GM19328 (cell line): Measurements from ENCODE around the gene THSD4.
"Not testable (repeated sequence)": the region's sequence is repeated elsewhere in the genome, so short reads cannot be mapped to it uniquely, and the experiment has no call there.

Experiments used
- ATAC-seq: cut with Tn5 transposase; IDR thresholded peaks from one replicate; pipeline ENCODE4 v1.9.1; 2021; ENCODE audit warnings: mild to moderate bottlenecking, moderate library complexity; ENCODE audit not compliant: unreplicated experiment

The THSD4 gene

DNA sequence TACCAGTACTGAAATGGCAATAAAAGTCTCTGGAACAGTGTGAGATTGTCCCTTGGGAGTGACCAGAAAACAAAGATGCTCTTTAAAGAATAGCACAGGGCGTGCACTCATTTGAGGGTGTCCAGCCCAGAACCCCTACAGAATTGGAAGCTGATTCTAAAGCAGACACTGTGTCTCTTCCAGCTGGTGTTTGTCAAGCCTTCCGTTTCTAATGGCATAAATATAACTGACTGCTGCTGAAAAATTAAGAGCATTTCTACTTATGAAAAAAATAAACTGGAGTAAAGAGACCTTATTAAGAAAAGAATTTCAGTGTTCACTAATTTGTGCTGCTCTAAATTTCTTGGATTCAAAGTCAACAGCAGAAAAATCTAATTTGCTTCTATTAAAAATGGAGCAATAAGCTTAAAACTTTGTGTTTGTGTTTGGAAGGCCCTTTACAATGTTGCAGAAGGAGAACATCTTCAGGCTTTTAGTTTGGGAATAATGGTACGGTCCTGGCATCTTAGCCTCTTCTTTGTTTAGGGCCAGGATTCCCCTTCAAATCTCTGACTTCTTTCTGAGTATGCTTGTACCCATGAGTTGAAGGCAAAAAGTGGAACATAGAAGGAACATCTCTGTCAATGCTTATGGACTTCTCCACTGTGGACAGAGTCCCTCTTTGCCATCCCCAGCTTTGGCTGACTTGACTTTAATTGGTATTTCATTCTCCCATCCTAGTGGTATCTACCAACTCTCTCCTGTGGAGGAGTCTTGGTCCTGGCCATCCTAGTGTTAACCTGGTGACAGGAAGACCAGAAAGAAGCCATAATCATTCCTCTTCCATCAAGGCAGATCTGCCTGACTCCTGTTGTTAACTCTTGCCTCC lies 65.9 kb downstream of the THSD4 start:
- no peak for ATAC-seq

DNA sequence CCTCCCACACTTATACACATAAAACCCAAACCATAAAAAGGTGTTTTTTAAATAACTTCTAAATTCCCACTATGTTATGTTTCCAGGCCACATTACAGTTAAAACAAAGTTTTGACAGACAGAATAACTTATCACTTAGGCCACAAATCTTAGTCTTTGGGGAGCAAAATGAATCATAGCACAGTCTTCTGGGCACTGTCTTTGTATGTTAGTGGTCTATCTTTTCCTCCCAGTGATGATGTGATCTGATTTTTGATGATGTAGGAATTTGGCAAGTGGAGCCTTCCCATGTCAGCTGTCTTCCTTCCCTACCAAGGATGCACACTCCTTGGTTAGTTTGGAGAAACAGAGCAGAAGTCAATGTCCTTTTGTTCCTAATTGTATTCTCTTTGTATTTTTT lies 67.3 kb downstream of the THSD4 start:
- no peak for ATAC-seq

DNA sequence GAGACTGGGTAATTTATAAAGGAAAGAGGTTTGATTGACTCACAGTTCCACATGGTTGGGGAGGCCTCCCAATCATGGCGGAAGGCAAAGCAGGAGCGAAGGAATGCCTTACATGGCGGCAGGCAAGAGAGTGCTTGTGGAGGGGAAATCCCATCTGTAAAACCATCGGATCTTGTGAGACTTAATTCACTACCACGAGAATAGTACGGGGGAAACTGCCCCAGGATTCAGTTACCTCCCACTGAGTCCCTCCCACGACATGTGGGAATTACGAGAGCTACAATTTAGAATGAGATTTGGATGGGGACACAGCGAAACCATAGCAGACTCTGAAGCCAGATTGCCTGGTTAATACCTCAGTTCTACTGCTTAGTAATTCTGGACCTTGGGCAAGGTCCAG lies 67.8 kb downstream of the THSD4 start:
- no peak for ATAC-seq

DNA sequence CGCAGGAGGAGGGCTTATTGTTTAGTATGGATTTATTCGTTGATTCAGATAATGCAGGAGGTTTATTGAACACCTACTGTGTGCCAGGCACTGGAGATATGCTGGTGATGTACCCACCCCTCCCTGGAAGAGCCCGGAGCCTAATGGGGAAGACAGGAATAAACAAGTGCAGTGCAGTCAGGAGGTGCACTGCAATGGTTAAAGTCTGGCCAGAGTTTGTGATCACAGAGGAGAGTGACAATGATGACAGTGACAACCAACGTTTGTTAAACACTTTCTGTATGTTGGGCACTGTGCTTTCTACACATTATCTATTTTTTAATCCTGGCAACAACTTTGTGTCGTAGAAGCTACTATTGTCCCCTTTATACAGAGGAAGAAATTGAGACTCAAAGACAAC lies 70.4 kb downstream of the THSD4 start:
- no peak for ATAC-seq

DNA sequence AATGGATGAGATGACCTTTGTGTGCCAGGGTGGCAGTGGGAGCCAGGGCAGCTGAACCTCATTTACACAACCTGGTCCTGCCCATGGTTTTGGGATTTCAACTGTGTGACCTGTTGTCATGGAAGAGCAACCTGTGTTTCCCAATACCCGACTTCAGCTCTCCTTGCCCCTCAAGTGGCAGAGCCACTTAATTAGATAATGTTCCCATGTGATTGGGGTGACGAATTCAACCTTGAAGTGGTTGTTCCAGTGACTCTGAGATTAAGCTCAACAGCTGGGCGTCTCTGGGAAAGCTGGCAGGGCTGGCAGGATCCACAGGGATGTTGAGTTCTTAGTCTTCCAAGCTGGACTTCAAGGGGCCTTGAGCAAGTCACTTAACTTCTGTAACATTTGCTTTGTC lies 71.0 kb downstream of the THSD4 start:
- no peak for ATAC-seq

DNA sequence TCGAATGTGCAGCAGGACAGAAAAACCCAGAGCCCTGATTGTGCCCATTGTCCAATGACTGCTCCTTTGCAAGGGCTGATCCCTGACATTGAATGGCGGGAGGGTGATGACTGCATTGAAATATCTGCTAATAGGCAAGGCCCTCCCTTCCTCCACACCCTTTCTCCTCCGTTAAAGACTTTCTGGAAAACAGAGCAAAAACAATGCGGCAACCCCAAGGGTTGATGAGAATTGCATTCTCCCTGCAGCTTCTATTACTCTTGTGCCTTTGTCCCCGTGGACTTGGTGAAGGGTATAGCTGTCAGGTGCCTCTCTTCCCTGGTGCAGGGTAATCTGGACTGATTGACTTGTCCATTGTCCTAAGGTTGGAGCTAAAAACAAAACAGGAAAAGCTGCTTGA lies 71.8 kb downstream of the THSD4 start:
- no peak for ATAC-seq

DNA sequence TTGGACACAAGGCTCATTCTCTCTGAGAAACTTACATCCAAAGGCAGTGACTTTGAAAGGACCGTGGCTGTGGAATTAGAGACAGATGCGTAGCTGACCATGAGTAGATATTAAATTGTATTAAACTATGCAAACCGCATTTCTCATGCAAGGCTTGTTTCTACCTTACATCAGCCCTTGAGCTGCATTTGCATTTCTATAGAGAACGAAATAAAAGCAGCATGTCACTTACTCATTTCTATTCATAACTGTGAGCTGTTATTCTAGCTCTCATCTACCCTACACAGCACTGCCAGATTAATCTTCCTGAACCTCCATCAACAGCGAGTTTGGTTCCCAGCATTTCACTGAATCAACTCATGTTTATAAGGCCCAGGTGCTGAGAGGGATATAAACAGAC lies 72.3 kb downstream of the THSD4 start:
- no peak for ATAC-seq

DNA sequence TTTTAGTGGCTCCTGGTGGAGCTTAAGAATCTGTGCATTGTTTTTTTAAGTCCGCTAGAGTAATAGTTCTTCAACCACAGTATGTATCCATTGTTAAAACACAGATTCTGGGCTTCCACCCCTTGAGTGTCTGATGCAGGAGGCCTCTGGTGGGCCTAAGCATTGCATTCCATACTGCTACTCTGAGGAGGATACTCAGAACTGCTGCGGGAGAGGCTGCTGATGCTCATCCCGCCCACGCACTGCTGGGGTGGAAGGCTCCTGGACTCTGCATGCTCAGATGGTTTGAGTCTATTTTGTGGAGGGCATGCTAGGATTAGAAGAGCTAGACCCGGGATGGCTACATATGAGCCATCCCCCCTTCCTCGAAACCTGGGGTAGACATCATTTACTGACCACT lies 74.4 kb downstream of the THSD4 start:
- ATAC-seq: no peak

DNA sequence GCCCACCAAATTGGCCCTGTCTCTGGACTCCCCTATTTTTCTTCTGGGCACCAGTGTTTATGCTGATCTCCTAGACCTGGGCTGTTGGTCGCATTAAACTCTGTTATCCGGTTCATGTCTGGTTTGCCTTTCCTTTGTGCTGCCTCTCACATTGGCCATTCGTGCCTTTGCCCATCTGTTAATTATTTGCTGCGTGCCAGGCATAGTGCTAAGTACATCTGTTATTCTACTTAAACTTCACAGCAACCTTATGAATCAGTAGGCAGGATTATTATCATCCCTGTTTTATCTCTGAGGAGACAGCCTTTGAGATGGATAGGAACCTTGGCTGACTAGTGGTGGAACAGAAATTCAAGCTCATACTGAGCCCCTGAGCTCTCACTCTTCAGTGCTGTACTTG lies 76.0 kb downstream of the THSD4 start:
- no peak for ATAC-seq

DNA sequence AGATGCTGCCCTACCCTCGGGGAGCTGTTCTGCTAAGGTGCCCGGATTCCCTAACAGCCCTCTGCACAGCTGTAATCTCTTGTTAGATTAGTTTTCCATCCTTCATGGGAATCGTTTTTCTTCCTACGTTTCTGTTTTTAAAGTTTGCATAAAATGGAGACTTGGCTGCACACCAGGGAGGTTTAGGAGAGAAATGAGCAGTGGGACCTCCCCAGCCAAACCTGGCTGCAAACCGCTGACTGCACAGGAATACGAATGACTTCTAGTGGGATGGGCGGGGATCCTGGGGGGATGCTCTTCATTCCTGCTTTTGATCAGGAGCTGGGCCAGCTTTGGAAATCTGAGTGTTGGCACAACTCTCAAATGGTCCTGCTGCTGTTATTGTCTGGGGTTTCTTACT lies 77.5 kb downstream of the THSD4 start:
- ATAC-seq: no peak

DNA sequence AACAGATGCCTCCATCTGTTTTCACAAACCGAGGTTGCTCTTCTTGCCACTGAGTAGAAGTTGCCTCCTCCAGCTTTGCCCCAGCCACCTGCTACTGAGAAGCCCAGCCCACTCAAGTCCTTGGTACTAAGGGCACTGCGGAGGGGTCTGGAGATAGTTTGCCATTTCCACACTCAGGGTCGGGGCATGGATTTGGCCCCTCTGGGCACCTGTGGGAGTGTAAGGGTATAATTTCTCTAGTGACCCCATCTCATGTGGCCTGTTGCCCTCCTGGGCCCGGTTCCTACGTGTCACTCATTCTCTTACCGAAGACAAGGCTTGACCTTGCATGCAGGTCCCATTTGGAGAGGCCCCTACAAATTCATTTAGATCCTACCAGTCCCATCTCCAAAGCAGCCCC lies 79.0 kb downstream of the THSD4 start:
- ATAC-seq: no peak

DNA sequence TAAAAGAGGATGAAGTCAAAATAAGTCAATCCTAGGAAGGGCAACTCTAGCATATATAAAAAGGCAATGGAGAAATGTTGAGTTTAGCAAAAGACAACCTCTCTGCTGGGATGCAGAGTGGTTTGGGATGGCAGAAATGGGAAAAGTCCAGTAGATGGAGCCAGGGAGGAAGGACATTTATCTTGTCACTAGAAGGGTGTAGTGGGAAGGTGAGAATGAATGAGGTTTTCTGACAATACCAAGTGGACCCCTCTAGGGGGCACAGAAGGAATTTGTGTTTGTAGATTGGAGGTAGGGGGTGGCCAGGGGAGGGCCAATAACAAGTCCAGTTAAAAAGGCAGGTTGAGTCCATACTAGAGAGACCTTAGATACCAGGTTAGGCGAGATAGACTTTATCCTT lies 80.0 kb downstream of the THSD4 start:
- ATAC-seq: no peak

DNA sequence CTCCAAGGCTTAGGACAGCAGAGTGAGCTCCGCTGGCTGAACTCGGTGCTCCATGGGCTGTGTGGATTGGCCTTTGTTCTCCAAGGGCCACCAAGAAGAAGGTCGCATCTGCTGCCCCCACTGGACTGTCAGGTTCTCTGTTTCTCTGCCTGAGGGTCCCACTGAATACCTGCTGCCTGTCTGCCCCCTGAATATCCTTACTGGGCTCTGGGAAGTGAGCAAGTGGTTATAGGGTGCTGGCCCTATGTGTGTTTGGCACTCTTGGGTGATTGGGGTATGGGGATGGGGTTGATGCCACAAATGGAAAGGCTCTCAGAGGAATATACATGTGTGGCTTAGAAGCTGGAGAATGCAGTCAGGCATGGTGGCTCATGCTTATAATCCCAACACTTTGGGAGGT lies 82.3 kb downstream of the THSD4 start:
- no peak for ATAC-seq

DNA sequence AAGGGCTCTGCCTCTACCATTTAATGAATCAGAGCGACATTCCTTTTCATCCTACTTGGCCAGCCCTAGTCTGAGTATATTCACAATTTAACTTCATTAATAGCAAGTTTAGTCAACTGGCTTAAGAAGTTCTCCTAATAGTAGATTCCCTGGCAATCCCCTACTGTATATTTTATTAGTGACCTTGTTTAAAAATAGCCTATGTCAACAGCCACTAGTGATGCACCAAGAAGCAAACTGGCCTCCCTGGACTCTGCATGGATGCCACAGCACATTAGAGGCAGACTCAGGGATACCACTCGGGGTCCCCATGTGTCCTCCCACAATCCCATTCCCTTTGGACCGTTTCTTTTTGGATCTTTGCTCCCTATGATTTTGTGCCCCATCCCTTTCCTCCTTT lies 83.6 kb downstream of the THSD4 start:
- ATAC-seq: no peak

DNA sequence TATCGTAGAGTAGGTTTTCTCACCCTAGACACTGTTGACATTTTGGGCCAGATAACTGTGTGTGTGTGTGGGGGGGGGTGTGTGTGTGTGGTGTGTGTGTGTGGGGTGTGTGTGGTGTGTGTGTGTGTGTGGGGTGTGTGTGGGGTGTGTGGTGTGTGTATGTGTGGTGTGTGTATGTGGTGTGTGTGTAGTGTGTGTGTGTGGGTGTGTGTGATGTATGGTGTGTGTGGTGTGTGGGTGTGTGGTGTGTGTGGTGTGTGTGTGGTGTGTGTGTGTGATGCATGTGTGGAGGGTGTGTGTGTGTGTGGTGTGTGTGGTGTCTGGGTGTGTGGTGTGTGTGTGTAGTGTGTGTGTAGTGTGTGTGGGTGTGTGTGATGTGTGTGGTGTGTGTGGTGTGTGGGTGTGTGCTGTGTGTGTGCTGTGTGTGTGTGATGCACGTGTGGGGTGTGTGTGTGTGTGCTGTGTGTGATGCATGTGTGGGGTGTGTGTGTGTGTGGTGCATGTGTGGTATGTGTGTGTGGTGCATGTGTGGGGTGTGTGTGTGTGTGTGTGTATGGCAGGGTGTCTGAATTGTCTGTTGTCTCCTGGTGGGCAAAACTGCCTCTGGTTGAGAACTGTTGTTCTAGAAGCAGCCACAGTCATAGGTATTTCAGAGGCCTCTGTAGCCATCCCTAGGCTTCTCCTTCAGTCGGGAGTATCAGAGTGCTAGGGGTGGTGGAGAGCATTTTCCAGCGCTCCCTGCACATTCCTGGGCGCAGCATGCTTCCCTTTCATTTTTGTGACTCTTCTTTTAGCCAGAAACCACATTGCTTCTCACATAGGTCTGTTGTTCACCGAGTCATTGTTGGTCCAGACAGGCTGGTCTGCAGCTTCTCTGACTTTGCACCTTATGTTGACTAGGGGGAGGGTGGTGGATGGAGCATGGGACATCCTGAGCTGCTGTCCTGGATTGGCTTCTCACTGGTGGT lies 84.4 kb downstream of the THSD4 start:
- ATAC-seq: no peak

DNA sequence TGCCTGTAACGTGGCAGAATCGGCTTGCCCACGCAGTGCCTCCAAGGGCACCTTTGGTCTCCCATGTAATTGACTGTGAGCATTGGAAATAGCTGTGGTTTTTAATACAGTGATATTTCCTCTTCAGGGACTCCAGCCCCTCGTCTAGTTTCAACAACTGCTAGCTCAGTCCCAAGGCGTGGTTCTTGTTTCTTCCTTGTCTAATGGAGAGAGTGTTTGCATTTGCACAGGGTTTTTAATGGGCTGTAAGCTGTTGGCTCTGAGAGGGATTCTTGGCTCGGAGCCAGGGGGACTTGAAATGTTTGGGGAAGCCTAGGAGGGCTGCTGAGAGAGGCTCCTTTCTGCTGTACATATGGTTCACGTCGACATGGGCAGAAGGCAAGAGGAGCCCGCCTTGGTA lies 86.2 kb downstream of the THSD4 start:
- ATAC-seq: no peak

DNA sequence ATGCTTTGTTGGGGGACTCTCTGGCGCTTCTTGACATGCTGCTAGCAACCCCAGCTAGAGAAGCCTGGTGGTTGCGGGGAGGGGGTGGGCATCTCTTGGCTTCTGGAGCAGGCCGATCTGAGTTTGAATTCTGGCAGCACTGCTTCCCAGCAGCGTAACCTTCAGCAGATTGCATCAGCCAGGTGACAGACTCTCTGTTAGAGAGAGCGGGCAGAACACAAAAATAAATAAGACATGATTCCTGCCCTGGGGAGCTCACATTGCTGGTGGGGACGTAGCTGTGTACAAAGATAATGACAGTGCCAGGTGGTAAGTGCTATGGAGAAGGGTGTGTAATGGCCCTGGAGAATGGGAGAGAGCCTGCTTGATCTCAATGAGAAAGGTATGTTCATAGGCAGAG lies 87.4 kb downstream of the THSD4 start:
- ATAC-seq: no peak

DNA sequence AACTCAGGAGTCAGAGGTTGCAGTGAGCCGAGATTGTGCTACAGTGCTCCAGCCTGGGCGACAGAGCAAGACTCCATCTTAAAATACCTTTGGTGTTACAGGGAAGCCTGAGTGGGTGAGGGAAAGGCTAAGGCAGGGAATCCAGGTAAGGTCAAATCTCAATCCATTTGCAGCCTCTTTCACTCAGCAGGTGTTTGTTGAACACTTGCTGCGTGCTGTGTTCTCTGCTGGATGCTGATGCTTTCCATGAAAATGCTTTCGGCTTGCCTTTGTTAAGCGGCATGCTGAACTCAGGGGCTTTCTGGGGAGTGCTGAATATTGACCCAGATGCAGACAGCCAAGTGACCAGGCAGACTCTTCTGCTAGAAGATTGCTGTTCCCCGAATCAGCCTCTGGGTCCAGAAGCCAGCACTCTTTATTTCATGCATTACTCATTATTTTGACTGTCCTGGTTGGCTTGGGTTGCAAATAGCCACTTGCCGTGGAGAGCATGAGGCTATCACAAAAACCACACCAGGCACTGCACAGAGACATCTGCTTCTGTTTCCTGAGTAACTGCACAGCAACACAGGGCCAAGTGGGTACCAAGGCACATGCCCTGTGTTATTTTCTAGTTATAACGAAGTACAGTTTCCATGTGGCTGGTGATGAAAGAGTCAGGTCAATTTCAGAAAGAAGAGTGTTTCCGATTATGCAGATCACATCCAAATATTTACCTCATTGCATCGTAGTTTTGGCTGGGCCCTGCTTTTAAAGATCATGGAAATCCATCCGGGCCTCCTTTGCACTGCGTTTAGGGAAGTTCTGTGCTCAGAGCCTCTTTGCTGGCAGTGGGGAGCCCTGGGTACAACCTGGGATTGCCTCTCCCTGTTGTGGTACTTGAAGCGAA lies 88.6 kb downstream of the THSD4 start:
- ATAC-seq: no peak

DNA sequence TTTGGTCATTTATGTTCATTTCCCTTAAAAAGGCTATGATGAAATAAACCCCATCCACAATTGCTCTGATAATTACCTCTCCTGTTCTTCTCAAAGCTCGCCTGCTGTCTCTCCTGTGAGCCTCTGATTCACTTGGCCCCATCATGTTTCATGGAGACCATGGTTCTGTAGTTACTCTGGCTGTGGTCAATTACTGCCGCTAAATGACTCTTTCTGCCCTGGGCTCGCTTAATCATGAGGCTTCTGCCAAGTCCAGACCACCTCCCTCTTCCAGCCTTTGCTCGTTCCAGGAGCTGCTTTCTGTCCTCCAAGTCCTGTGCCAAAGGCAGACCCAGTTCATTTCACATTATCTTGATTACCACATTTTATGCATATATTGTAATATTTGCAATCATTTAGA lies 91.9 kb downstream of the THSD4 start:
- no peak for ATAC-seq

DNA sequence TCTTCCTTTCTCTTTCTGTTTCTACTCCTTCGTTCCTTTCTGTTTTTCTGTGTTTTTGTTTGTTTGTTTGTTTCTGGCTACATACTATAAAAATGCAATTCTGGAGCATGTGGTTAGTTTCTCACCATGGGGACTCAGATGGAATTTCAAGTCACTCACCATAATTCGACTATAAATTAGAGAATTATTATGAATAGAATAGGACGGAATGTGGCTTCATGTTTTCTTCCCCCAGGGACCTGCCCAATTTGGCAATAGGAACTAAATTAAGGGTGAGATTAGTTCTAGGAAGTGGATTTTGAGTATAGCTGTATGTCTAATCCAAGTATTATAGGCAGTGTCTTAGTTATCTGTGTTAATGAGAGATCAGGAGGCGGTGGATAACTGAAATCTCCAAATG lies 96.9 kb downstream of the THSD4 start:
- no peak for ATAC-seq

DNA sequence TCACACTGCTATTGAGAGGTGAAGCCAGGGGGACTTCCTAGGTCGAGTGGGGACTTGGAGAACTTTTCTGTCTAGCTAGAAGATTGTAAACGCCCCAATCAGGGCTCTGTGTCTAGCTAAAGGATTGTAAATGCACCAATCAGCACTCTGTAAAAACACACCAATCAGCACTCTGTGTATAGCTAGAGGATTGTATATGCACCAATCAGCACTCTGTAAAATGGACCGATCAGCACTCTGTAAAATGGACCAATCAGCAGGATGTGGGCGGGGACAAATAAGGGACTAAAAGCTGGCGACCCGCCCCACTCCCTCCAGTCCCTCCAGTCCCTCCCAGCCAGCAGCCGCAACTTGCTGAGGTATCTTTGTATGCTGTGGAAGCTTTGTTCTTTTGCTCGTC lies 98.7 kb downstream of the THSD4 start:
- not testable (repeated sequence) for ATAC-seq
